Endodermal cell (in vitro differentiated cells): Measurements from ENCODE around the gene AGAP3. TPM values are rescaled to one million over a fixed set of nuclear protein-coding genes. Genes with fewer than 3 reads are reported as not detected.

ENCODE experiments used
- DNase-seq: peaks from one replicate; pipeline ENCODE4 v3.0.0-alpha.2; 2017
- H3K27ac ChIP-seq: 2 replicates; pipeline ENCODE4 v1.5.1; 2013; ENCODE audit warnings: mild to moderate bottlenecking, low read depth, low read length, moderate library complexity
- H3K27me3 ChIP-seq: 2 replicates; pipeline ENCODE4 v1.6.1; 2013; ENCODE audit warnings: mild to moderate bottlenecking, low read length, moderate library complexity; ENCODE audit not compliant: insufficient read depth, control insufficient read depth, poor library complexity, severe bottlenecking
- H3K36me3 ChIP-seq: 2 replicates; pipeline ENCODE4 v1.7.0; 2013; ENCODE audit warnings: mild to moderate bottlenecking, low read length, moderate library complexity; ENCODE audit not compliant: control insufficient read depth, insufficient read depth
- H3K4me1 ChIP-seq: one replicate; pipeline ENCODE4 v1.7.0; 2013; ENCODE audit warnings: low read length; ENCODE audit not compliant: control insufficient read depth, insufficient read depth
- H3K4me3 ChIP-seq: 2 replicates; pipeline ENCODE4 v1.5.1; 2013; ENCODE audit warnings: mild to moderate bottlenecking, low read length, moderate library complexity
- H3K9ac ChIP-seq: 2 replicates; pipeline ENCODE4 v1.6.1; 2013; ENCODE audit warnings: mild to moderate bottlenecking, low read length, moderate library complexity; ENCODE audit not compliant: poor library complexity, severe bottlenecking; ENCODE audit errors: extremely low read depth
- H3K9me3 ChIP-seq: 2 replicates; pipeline ENCODE4 v1.6.1; 2013; ENCODE audit warnings: mild to moderate bottlenecking, low read length, moderate library complexity; ENCODE audit not compliant: control insufficient read depth
- H3K27ac Mint-ChIP-seq: 2 replicates; pipeline ENCODE4 v1.8.0; 2020; ENCODE audit warnings: mixed read lengths
- H3K27me3 Mint-ChIP-seq: 2 replicates; pipeline ENCODE4 v1.8.0; 2021; ENCODE audit warnings: mild to moderate bottlenecking, mixed read lengths; ENCODE audit not compliant: insufficient read depth
- H3K36me3 Mint-ChIP-seq: 2 replicates; pipeline ENCODE4 v1.8.0; 2020; ENCODE audit warnings: low read depth, mixed read lengths
- H3K4me1 Mint-ChIP-seq: 2 replicates; pipeline ENCODE4 v1.8.0; 2020; ENCODE audit warnings: mixed read lengths
- H3K4me3 Mint-ChIP-seq: 2 replicates; pipeline ENCODE4 v1.8.0; 2020; ENCODE audit warnings: mild to moderate bottlenecking, moderate library complexity, mixed read lengths
- H3K9me3 Mint-ChIP-seq: 2 replicates; pipeline ENCODE4 v1.8.0; 2020; ENCODE audit warnings: mild to moderate bottlenecking, mixed read lengths
- WGBS, 2 experiments: methylation state at CpG; one replicate each; pipeline versions ENCODE4 v1.1.5 to v1.1.7; 2013; ENCODE audit warnings: missing lambda C conversion rate in 2 of 2, mixed read lengths in 1 of 2; ENCODE audit not compliant: insufficient coverage in 1 of 2, insufficient read length in 1 of 2; 5-methylcytosine and 5-hydroxymethylcytosine counted together
- total RNA-seq, 2 donors: library from RNA; stranded (reverse); fragmentation: NEBNext Ultra II Directional in 1 of 2; extraction: Animal tissue kit (Norgen Biotek cat#: 25700) in 1 of 2; gene quantifications; 2 replicates in 1 of 2; 3 replicates in 1 of 2; pipeline ENCODE4 v1.2.1, GENCODE V29; 2021
- TF ChIP-seq, protein P1 (sequence below): fragments of 200-600 bp; sonication (generic); conservative IDR thresholded peaks from 2 replicates; pipeline ENCODE4 v1.5.0; 2021; ENCODE audit warnings: antibody characterized with exemption, mild to moderate bottlenecking

Gene AGAP3
- total RNA-seq, 2 donors from 2014 or later: 113 to 116 TPM

DNA sequence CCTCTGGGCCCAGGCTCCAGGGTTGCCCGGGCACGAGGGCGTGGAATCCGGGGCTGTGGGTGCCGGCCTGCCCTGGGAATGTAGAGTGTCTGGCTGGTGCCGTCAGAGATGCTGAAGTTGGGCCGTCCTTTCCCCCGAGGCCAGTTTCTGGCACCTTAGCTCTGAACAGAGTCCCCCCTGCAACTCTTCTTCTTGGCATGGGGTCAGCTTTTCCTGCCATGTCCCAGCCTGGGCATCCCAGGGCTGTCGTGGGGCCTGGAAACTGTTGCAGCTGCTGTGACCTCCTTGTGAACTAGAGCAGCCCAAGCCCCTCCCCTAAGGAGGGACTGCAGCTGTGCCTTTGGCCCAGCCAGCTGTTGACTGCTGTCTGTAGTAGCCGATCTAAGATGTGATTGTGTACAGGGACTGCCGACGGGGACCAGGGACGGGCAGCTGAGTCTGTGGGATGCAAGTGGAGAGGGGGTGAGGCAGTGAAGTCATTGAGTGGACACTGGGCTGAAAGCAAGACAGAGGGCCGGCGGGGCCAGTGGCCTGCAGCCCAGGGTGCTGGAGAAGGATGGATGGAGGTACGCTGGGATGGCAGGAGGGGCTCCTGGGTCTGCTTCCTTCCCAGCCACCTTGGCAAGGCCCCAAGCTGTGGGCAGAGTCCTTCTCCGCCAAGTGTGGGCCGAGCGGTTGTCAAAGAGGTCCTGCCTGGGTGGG is 45.5 kb downstream of the AGAP3 start:
- H3K4me1 ChIP-seq: peaks cover under 1% of the 10 kb centered on the region
- no peaks in the 10 kb centered on the region for H3K27me3 ChIP-seq
- no peak for DNase-seq
- H3K4me3 Mint-ChIP-seq: no peak overlapping the region
- H3K27ac Mint-ChIP-seq: no peak overlapping the region
- H3K9ac ChIP-seq: no peak overlapping the region
- H3K27ac ChIP-seq: no peak overlapping the region
- no peaks in the 10 kb centered on the region for H3K9me3 ChIP-seq
- peaks cover 3% of the 10 kb centered on the region for H3K4me1 Mint-ChIP-seq
- H3K36me3 Mint-ChIP-seq: peaks cover 57% of the 10 kb centered on the region
- 95 to 96% methylated on average over 16 to 19 of the region's 19 CpGs for WGBS, 2 experiments
- no peak overlapping the region for H3K4me3 ChIP-seq
- peaks cover 59% of the 10 kb centered on the region for H3K36me3 ChIP-seq
- H3K27me3 Mint-ChIP-seq: no peaks in the 10 kb centered on the region
- TF ChIP-seq, protein P1, sequence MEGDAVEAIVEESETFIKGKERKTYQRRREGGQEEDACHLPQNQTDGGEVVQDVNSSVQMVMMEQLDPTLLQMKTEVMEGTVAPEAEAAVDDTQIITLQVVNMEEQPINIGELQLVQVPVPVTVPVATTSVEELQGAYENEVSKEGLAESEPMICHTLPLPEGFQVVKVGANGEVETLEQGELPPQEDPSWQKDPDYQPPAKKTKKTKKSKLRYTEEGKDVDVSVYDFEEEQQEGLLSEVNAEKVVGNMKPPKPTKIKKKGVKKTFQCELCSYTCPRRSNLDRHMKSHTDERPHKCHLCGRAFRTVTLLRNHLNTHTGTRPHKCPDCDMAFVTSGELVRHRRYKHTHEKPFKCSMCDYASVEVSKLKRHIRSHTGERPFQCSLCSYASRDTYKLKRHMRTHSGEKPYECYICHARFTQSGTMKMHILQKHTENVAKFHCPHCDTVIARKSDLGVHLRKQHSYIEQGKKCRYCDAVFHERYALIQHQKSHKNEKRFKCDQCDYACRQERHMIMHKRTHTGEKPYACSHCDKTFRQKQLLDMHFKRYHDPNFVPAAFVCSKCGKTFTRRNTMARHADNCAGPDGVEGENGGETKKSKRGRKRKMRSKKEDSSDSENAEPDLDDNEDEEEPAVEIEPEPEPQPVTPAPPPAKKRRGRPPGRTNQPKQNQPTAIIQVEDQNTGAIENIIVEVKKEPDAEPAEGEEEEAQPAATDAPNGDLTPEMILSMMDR: no peak
- H3K9me3 Mint-ChIP-seq: no peaks in the 10 kb centered on the region

DNA sequence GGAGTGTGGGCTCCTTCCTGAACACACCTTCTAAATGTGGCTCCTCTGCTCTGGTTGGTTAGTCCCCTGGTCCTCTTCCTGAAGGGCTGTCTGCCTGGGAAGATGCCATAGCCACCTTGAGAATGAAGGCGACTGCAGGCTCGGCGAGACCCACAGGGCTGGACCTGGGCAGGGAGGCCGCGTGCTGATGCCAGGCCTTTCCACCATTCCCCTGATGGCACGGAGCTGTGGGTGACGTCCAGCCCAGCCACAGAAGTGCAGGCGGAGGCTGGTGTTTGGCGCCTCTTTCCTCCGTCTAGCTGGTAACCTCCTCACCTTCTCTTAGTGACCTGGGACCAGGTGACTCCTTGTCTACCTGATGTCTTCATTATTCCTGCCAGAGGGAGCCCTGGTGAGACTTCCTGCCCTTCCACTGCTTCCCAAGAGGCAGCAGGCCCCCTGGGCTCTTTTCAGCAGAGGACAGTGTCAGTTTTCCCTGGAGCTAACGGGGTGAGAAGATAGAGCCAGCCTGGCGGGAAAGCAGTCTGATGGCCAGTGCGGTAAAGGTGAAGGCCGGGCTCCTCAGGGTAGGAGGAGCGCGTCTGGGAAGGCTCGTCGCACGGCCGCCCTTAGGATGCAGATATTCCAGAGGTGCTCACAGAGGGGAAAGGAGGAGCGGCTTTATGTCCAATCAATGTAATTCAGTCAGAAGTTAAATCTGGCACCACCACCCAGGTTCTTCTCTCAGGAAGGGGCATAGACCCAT is 46.4 kb downstream of the AGAP3 start:
- no peak overlapping the region for H3K4me3 ChIP-seq
- WGBS, 2 experiments: 93 to 97% methylated on average over 17 to 21 of the region's 21 CpGs
- peaks cover 6% of the 10 kb centered on the region for H3K4me1 Mint-ChIP-seq
- TF ChIP-seq, protein P1: no peak
- H3K9ac ChIP-seq: no peak overlapping the region
- peaks cover 56% of the 10 kb centered on the region for H3K36me3 Mint-ChIP-seq
- no peaks in the 10 kb centered on the region for H3K9me3 Mint-ChIP-seq
- no peaks in the 10 kb centered on the region for H3K9me3 ChIP-seq
- no peak for DNase-seq
- H3K27me3 ChIP-seq: no peaks in the 10 kb centered on the region
- no peak overlapping the region for H3K27ac ChIP-seq
- H3K27me3 Mint-ChIP-seq: no peaks in the 10 kb centered on the region
- peaks cover 57% of the 10 kb centered on the region for H3K36me3 ChIP-seq
- no peak overlapping the region for H3K4me3 Mint-ChIP-seq
- no peaks in the 10 kb centered on the region for H3K4me1 ChIP-seq
- no peak overlapping the region for H3K27ac Mint-ChIP-seq

DNA sequence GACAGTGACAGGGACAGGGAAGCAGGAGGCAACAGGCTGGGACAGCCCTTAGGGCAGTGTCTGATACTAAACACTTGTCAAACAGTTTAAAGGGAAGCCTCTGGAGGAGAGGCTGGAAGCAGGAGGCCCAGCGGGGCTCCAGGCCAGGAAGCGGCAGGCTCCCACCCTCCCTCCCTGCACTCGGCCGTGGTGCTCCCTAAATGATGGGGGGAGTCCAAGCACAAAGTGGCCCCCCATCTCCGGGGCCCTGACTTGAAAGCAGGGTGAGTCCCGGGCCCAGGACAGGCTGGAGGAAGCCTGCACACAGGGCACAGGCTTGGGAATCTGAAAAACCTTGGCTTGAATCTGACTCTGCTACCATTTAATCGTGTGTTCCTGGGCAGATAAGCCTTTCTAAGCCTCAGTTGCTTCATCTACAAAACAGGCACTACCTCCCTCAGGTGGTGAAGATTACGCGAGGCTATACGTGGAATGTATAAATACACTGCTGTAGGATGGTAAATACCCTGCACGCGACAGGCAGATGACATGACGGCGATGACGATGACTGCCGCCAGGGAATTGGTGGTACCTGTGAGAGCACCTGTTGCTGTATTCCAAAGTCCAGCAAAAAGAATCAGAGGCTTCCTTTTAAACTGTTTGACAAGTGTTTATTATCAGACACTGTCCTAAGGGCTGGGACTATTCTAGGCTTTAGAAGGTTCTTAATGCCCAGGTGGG is 47.2 kb downstream of the AGAP3 start:
- no peak for DNase-seq
- Mint-ChIP-seq H3K9me3 (no peaks in the 10 kb centered on the region), H3K27ac (no peak overlapping the region), H3K36me3 (peaks cover 51% of the 10 kb centered on the region), H3K27me3 (no peaks in the 10 kb centered on the region), H3K4me3 (no peak overlapping the region), H3K4me1 (peaks cover 12% of the 10 kb centered on the region)
- no peak overlapping the region for H3K27ac ChIP-seq
- H3K9me3 ChIP-seq: no peaks in the 10 kb centered on the region
- no peak overlapping the region for H3K4me3 ChIP-seq
- H3K4me1 ChIP-seq: no peaks in the 10 kb centered on the region
- 94 to 96% methylated on average over 13 to 16 of the region's 16 CpGs for WGBS, 2 experiments
- no peak overlapping the region for H3K9ac ChIP-seq
- peaks cover 49% of the 10 kb centered on the region for H3K36me3 ChIP-seq
- TF ChIP-seq, protein P1: no peak
- H3K27me3 ChIP-seq: no peaks in the 10 kb centered on the region
